HG03521 (cell line): ENCODE measurements around the gene ANTXRL.
"Not testable (repeated sequence)": the region's sequence is repeated elsewhere in the genome, so short reads cannot be mapped to it uniquely, and the experiment has no call there.

Experiments
- ATAC-seq: cut with Tn5 transposase; IDR thresholded peaks from one replicate; pipeline ENCODE4 v1.9.1; 2021; ENCODE audit warnings: mild to moderate bottlenecking, moderate library complexity; ENCODE audit not compliant: unreplicated experiment

Gene ANTXRL

GRCh38 chr10:46286991-46287693 is at the start of gene ANTXRL:
Gene ANTXRL, plus strand, starts transcription at chr10:46286997. Its CDS starts 266 bp downstream, at chr10:46287263.
- ATAC-seq = no peak

- ATAC-seq = no peak
Observed at GRCh38 chr10:46237815-46238510, 48.8 kb upstream of the ANTXRL start.

- ATAC-seq = no peak
Observed at GRCh38 chr10:46239247-46239646, 47.5 kb upstream of the ANTXRL start.

GRCh38 chr10:46239993-46240683 is 46.7 kb upstream of the ANTXRL start:
- ATAC-seq = no peak

GRCh38 chr10:46240684-46241565 is 45.9 kb upstream of the ANTXRL start:
- ATAC-seq = no peak

- ATAC-seq = no peak
Observed at GRCh38 chr10:46245381-46245900, 41.4 kb upstream of the ANTXRL start.

GRCh38 chr10:46246400-46247180 is 40.2 kb upstream of the ANTXRL start:
- not testable (repeated sequence) for ATAC-seq

GRCh38 chr10:46247181-46247475 is 39.7 kb upstream of the ANTXRL start:
- no peak for ATAC-seq

- no peak for ATAC-seq
Observed at GRCh38 chr10:46247808-46248569, 38.8 kb upstream of the ANTXRL start.

GRCh38 chr10:46248651-46249146 is 38.1 kb upstream of the ANTXRL start:
- no peak for ATAC-seq

GRCh38 chr10:46249617-46250344 is 37.0 kb upstream of the ANTXRL start:
- ATAC-seq = not testable (repeated sequence)

- ATAC-seq = no peak
Observed at GRCh38 chr10:46250481-46250880, 36.3 kb upstream of the ANTXRL start.

- ATAC-seq = no peak
Observed at GRCh38 chr10:46250898-46251856, 35.6 kb upstream of the ANTXRL start.

- ATAC-seq = no peak
Observed at GRCh38 chr10:46251857-46252847, 34.6 kb upstream of the ANTXRL start.

GRCh38 chr10:46253076-46254006 is 33.5 kb upstream of the ANTXRL start:
- no peak for ATAC-seq
